SK-N-SH treated with all-trans-retinoic acid at 6 μM for 48 hours (cell line): ENCODE measurements around the gene FGF14.
A peak's percentile ranks its signal among the peaks of the same experiment; 100 is the strongest.

Source experiments
- ATAC-seq: fragments of 200-7000 bp; cut with Tn5 transposase; 3 replicates; pipeline ENCODE4 v1.9.1; 2020; ENCODE audit warnings: mild to moderate bottlenecking, moderate library complexity
- BACH2 ChIP-seq: fragments of 250-450 bp; sonication (Bioruptor Pico); IDR thresholded peaks from 2 replicates; pipeline ENCODE4 v1.9.0; 2021; ENCODE audit warnings: mild to moderate bottlenecking, borderline replicate concordance
- CSDC2 ChIP-seq: fragments of 250-450 bp; sonication (Bioruptor Pico); IDR thresholded peaks from 2 replicates; pipeline ENCODE4 v1.5.0; 2020; ENCODE audit warnings: mild to moderate bottlenecking, moderate library complexity
- CSRNP3 ChIP-seq: fragments of 250-450 bp; sonication (Bioruptor Pico); IDR thresholded peaks from 2 replicates; pipeline ENCODE4 v1.5.1; 2021; ENCODE audit warnings: mild to moderate bottlenecking, moderate library complexity
- ESRRG ChIP-seq: fragments of 250-450 bp; sonication (Bioruptor Pico); IDR thresholded peaks from 2 replicates; pipeline ENCODE4 v1.6.1; 2021; ENCODE audit warnings: mild to moderate bottlenecking
- GLIS3 ChIP-seq: fragments of 250-450 bp; sonication (Bioruptor Pico); IDR thresholded peaks from 2 replicates; pipeline ENCODE4 v1.5.0; 2020; ENCODE audit warnings: mild to moderate bottlenecking, moderate library complexity
- ISL1 ChIP-seq: fragments of 250-450 bp; sonication (Bioruptor Pico); IDR thresholded peaks from 2 replicates; pipeline ENCODE4 v2.1.2; 2022; ENCODE audit warnings: mild to moderate bottlenecking, moderate library complexity
- OSR1 ChIP-seq: fragments of 250-450 bp; sonication (Bioruptor Pico); IDR thresholded peaks from 2 replicates; pipeline ENCODE4 v1.8.0; 2022; ENCODE audit warnings: moderate library complexity, mild to moderate bottlenecking, inconsistent platforms
- PATZ1 ChIP-seq: fragments of 250-450 bp; sonication (Bioruptor Pico); IDR thresholded peaks from 2 replicates; pipeline ENCODE4 v1.8.0; 2020; ENCODE audit warnings: mild to moderate bottlenecking, moderate library complexity, borderline replicate concordance
- PPARA ChIP-seq: fragments of 250-450 bp; sonication (Bioruptor Pico); IDR thresholded peaks from 2 replicates; pipeline ENCODE4 v1.5.0; 2020; ENCODE audit warnings: mild to moderate bottlenecking, borderline replicate concordance
- SNAI2 ChIP-seq: fragments of 250-450 bp; sonication (Bioruptor Pico); IDR thresholded peaks from 2 replicates; pipeline ENCODE4 v1.5.0; 2020; ENCODE audit warnings: mild to moderate bottlenecking, moderate library complexity
- TCF4 ChIP-seq: fragments of 250-450 bp; sonication (Bioruptor Pico); IDR thresholded peaks from 2 replicates; pipeline ENCODE4 v1.8.0; 2021; ENCODE audit warnings: mild to moderate bottlenecking, moderate library complexity, borderline replicate concordance
- TOX ChIP-seq: fragments of 250-450 bp; sonication (Bioruptor Pico); IDR thresholded peaks from 2 replicates; pipeline ENCODE4 v1.8.0; 2021; ENCODE audit warnings: mild to moderate bottlenecking, moderate library complexity, borderline replicate concordance
- TSHZ2 ChIP-seq: fragments of 250-450 bp; sonication (Bioruptor Pico); IDR thresholded peaks from 2 replicates; pipeline ENCODE4 v1.5.0; 2020; ENCODE audit warnings: mild to moderate bottlenecking, moderate library complexity
- ZC3H10 ChIP-seq: fragments of 250-450 bp; sonication (Bioruptor Pico); IDR thresholded peaks from 2 replicates; pipeline ENCODE4 v1.5.1; 2021; ENCODE audit warnings: mild to moderate bottlenecking, moderate library complexity
- ZFP3 ChIP-seq: fragments of 250-450 bp; sonication (Bioruptor Pico); IDR thresholded peaks from 2 replicates; pipeline ENCODE4 v1.5.0; 2020; ENCODE audit warnings: mild to moderate bottlenecking, moderate library complexity
- ZFP30 ChIP-seq: fragments of 450-650 bp; formaldehyde crosslinking; IDR thresholded peaks from 2 replicates; pipeline ENCODE4 v1.5.0; 2022; ENCODE audit warnings: mild to moderate bottlenecking, moderate library complexity
- ZNF565 ChIP-seq: fragments of 450-650 bp; formaldehyde crosslinking; conservative IDR thresholded peaks from 2 replicates; pipeline ENCODE4 v1.5.0; 2020; ENCODE audit warnings: low read depth, mild to moderate bottlenecking, moderate library complexity
- ZNF70 ChIP-seq: fragments of 450-650 bp; formaldehyde crosslinking; IDR thresholded peaks from 2 replicates; pipeline ENCODE4 v1.5.0; 2020; ENCODE audit warnings: mild to moderate bottlenecking, moderate library complexity
- ZNF8 ChIP-seq: fragments of 450-650 bp; formaldehyde crosslinking; IDR thresholded peaks from 2 replicates; pipeline ENCODE4 v1.5.0; 2020; ENCODE audit warnings: mild to moderate bottlenecking, moderate library complexity
- TF ChIP-seq, protein P1 (sequence below): fragments of 250-450 bp; sonication (Bioruptor Pico); IDR thresholded peaks from 2 replicates; pipeline ENCODE4 v1.8.0; 2021; ENCODE audit warnings: low read depth, mild to moderate bottlenecking, moderate library complexity, borderline replicate concordance
- TF ChIP-seq, protein P2 (sequence below): fragments of 250-450 bp; sonication (Bioruptor Pico); IDR thresholded peaks from 2 replicates; pipeline ENCODE4 v1.5.1; 2020; ENCODE audit warnings: low read depth, mild to moderate bottlenecking, moderate library complexity

The FGF14 gene

GRCh38 chr13:102400675-102401145 is 1.1 kb downstream of the FGF14 start:
- peak; percentile 47 for ATAC-seq
- no peak for TF ChIP-seq TCF4 (CRISPR knock-in tag)
- no peak for TF ChIP-seq ESRRG
- TF ChIP-seq OSR1 (CRISPR knock-in tag), result no peak
- TF ChIP-seq, protein P1, sequence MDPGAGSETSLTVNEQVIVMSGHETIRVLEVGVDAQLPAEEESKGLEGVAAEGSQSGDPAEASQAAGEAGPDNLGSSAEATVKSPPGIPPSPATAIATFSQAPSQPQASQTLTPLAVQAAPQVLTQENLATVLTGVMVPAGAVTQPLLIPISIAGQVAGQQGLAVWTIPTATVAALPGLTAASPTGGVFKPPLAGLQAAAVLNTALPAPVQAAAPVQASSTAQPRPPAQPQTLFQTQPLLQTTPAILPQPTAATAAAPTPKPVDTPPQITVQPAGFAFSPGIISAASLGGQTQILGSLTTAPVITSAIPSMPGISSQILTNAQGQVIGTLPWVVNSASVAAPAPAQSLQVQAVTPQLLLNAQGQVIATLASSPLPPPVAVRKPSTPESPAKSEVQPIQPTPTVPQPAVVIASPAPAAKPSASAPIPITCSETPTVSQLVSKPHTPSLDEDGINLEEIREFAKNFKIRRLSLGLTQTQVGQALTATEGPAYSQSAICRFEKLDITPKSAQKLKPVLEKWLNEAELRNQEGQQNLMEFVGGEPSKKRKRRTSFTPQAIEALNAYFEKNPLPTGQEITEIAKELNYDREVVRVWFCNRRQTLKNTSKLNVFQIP (CRISPR knock-in tag), result no peak
- no peak for TF ChIP-seq ISL1 (CRISPR knock-in tag)
- no peak for TF ChIP-seq ZFP3 (CRISPR knock-in tag)
- no peak for TF ChIP-seq ZC3H10 (CRISPR knock-in tag)
- no peak for TF ChIP-seq SNAI2 (CRISPR knock-in tag)
- TF ChIP-seq ZNF8 (CRISPR knock-in tag), result no peak
- no peak for TF ChIP-seq PPARA (CRISPR knock-in tag)
- no peak for TF ChIP-seq ZNF565 (CRISPR knock-in tag)
- no peak for TF ChIP-seq GLIS3 (CRISPR knock-in tag)
- no peak for TF ChIP-seq ZFP30 (CRISPR knock-in tag)
- TF ChIP-seq TSHZ2 (CRISPR knock-in tag), result no peak
- no peak for TF ChIP-seq CSDC2 (CRISPR knock-in tag)
- TF ChIP-seq, protein P2, sequence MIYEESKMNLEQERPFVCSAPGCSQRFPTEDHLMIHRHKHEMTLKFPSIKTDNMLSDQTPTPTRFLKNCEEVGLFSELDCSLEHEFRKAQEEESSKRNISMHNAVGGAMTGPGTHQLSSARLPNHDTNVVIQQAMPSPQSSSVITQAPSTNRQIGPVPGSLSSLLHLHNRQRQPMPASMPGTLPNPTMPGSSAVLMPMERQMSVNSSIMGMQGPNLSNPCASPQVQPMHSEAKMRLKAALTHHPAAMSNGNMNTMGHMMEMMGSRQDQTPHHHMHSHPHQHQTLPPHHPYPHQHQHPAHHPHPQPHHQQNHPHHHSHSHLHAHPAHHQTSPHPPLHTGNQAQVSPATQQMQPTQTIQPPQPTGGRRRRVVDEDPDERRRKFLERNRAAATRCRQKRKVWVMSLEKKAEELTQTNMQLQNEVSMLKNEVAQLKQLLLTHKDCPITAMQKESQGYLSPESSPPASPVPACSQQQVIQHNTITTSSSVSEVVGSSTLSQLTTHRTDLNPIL (CRISPR knock-in tag), result no peak
- no peak for TF ChIP-seq BACH2
- TF ChIP-seq PATZ1 (CRISPR knock-in tag), result no peak
- TF ChIP-seq CSRNP3 (CRISPR knock-in tag), result no peak
- TF ChIP-seq TOX (CRISPR knock-in tag), result no peak
- TF ChIP-seq, all 23 proteins: peak for 0

GRCh38 chr13:102399791-102400674 is 1.8 kb downstream of the FGF14 start:
- TF ChIP-seq CSDC2 (CRISPR knock-in tag), result no peak
- peak; percentile 24; the same call in 1 of the 2 replicates for TF ChIP-seq GLIS3 (CRISPR knock-in tag)
- TF ChIP-seq, all 23 proteins: peak for 1
- peak; percentile 74 for ATAC-seq

- no peak for ATAC-seq
- TF ChIP-seq ZNF70 (peak; percentile 77), TSHZ2 (CRISPR knock-in tag) (no peak)
These were observed 5.9 kb downstream of the FGF14 start for GRCh38 chr13:102395939-102396338.
